Keratinocyte (primary cell): ENCODE data around the gene TTC24. TPM values are rescaled to one million over a fixed set of nuclear protein-coding genes. Genes with fewer than 3 reads are reported as not detected.
A peak's percentile ranks its signal among the peaks of the same experiment; 100 is the strongest.

Experiments used
- DNase-seq: peaks from one replicate; pipeline ENCODE4 v3.0.0-alpha.2; 2011; ENCODE audit warnings: low read depth, missing footprints, low spot score
- FAIRE-seq: peaks from 2 replicates; lab custom pipeline; 2011; peaks lifted over from hg19 to GRCh38; lab: Jason Lieb, UNC
- H2AFZ ChIP-seq: 2 replicates; pipeline ENCODE4 v1.6.0; 2012; ENCODE audit warnings: low read length, control low read depth, inconsistent platforms; ENCODE audit not compliant: control insufficient read depth
- H3K27ac ChIP-seq: 2 replicates; pipeline ENCODE4 v1.5.1; 2011; ENCODE audit warnings: low read length; ENCODE audit not compliant: control insufficient read depth, insufficient read depth
- H3K27me3 ChIP-seq: 3 replicates; pipeline ENCODE4 v1.6.0; 2011; ENCODE audit warnings: low read length; ENCODE audit not compliant: control insufficient read depth, insufficient read depth; ENCODE audit errors: extremely low read depth
- H3K36me3 ChIP-seq, 2 experiments: 2 replicates in 1 of 2; 3 replicates in 1 of 2; pipeline ENCODE4 v1.5.1; 2011; ENCODE audit warnings: low read length in 2 of 2, mild to moderate bottlenecking in 1 of 2; ENCODE audit not compliant: control insufficient read depth in 2 of 2, insufficient read depth in 2 of 2; ENCODE audit errors: extremely low read depth in 1 of 2
- H3K4me1 ChIP-seq: 3 replicates; pipeline ENCODE4 v1.5.1; 2011; ENCODE audit warnings: low read length; ENCODE audit not compliant: control insufficient read depth, insufficient read depth; ENCODE audit errors: extremely low read depth
- H3K4me2 ChIP-seq: 3 replicates; pipeline ENCODE4 v1.6.0; 2011; ENCODE audit warnings: low read depth, low read length; ENCODE audit not compliant: control insufficient read depth, insufficient read depth; ENCODE audit errors: extremely low read depth
- H3K4me3 ChIP-seq, 3 experiments: fragments of 200-600 bp in 1 of 3; sonication (generic) in 1 of 3; 2 replicates in 2 of 3; 3 replicates in 1 of 3; pipeline ENCODE4 v1.5.1; 2011 to 2016; ENCODE audit warnings: low read length in 3 of 3, mild to moderate bottlenecking in 3 of 3, control low read depth in 2 of 3, inconsistent platforms in 1 of 3, low read depth in 1 of 3, mixed read lengths in 1 of 3, mixed run types in 1 of 3, moderate library complexity in 1 of 3; ENCODE audit not compliant: control insufficient read depth in 2 of 3, insufficient read depth in 2 of 3; ENCODE audit errors: extremely low read depth in 1 of 3
- H3K79me2 ChIP-seq: 2 replicates; pipeline ENCODE4 v1.6.0; 2012; ENCODE audit warnings: low read length; ENCODE audit not compliant: control insufficient read depth, insufficient read depth
- H3K9ac ChIP-seq: 3 replicates; pipeline ENCODE4 v1.6.0; 2011; ENCODE audit warnings: low read length; ENCODE audit not compliant: control insufficient read depth, insufficient read depth; ENCODE audit errors: extremely low read depth
- H3K9me1 ChIP-seq: 3 replicates; pipeline ENCODE4 v1.6.0; 2011; ENCODE audit warnings: low read length; ENCODE audit not compliant: control insufficient read depth, insufficient read depth; ENCODE audit errors: extremely low read depth
- H3K9me3 ChIP-seq: 2 replicates; pipeline ENCODE4 v1.5.1; 2012; ENCODE audit warnings: low read depth, low read length; ENCODE audit not compliant: control insufficient read depth
- H4K20me1 ChIP-seq: 3 replicates; pipeline ENCODE4 v1.6.0; 2011; ENCODE audit warnings: low read length; ENCODE audit not compliant: control insufficient read depth, insufficient read depth; ENCODE audit errors: extremely low read depth
- CTCF ChIP-seq, 3 experiments: IDR thresholded peaks in 1 of 3; conservative IDR thresholded peaks in 1 of 3; optimal IDR thresholded peaks in 1 of 3; 2 replicates in 2 of 3; 3 replicates in 1 of 3; pipeline versions ENCODE3 to v1.5.1; 2011; ENCODE audit warnings: low read length in 3 of 3, mild to moderate bottlenecking in 3 of 3, moderate library complexity in 2 of 3, control low read depth in 1 of 3, inconsistent platforms in 1 of 3; ENCODE audit not compliant: insufficient read depth in 2 of 3; ENCODE audit errors: extremely low read depth in 1 of 3
- EZH2 ChIP-seq: IDR thresholded peaks from one replicate; pipeline ENCODE4 v1.6.1; 2012; ENCODE audit warnings: inconsistent platforms, mild to moderate bottlenecking, low read length, moderate library complexity
- dilution Hi-C: fragments of 300-500 bp; cut with MboI; formaldehyde crosslinking; loops from one replicate; pipeline ENCODE4 v1.7.0; 2020; ENCODE audit warnings: low sequenced_read_pairs; ENCODE audit not compliant: extremely low pct_ligation_motif_present
- polyA plus RNA-seq, 5 experiments: library from polyadenylated mRNA; depleted of rRNA in 3 of 5; stranded (reverse) in 3 of 5; stranded (forward) in 1 of 5; unstranded in 1 of 5; fragments of >200 nt; gene quantifications; 1 replicate in 1 of 5; 2 replicates in 3 of 5; 3 replicates in 1 of 5; pipeline versions ENCODE4 v1.2.1 to v1.2.3, GENCODE V29; 2011 to 2012; ENCODE audit warnings: missing spikeins in 2 of 5, low read depth in 1 of 5, low replicate concordance in 1 of 5

Gene TTC24
- polyA plus RNA-seq, 1 donor (not counting 4 experiments of a cell fraction or from before 2014, with no cell fraction given): not detected

GRCh38 chr1:156566436-156566835 lies 13.1 kb upstream of the TTC24 start:
- Histone ChIP-seq H3K36me3 (peaks cover 0 to 25% of the 10 kb centered on the region in 2 experiments), H3K79me2 (peaks cover 15% of the 10 kb centered on the region), H3K27me3 (no peaks in the 10 kb centered on the region), H3K9me1 (no peaks in the 10 kb centered on the region), H3K9me3 (no peaks in the 10 kb centered on the region), H3K4me2 (no peak overlapping the region), H4K20me1 (no peaks in the 10 kb centered on the region), H3K4me1 (peaks cover 9% of the 10 kb centered on the region), H3K27ac (no peak overlapping the region), H3K9ac (no peak overlapping the region), H2AFZ (no peak overlapping the region), H3K4me3 (no peak overlapping the region)
- dilution Hi-C loops: no loop called here
- FAIRE-seq: no peak
- no peak for DNase-seq
- TF ChIP-seq EZH2 (no peak), CTCF (optimal IDR thresholded peaks at IDR 0.05 in 1 of 3, IDR thresholded peaks at IDR 0.05 in 1 of 3, conservative IDR thresholded peaks at IDR 0.05 in 1 of 3; ENCODE audit: extremely low read depth in 1 of 3, insufficient read depth in 2 of 3, low read length in 3 of 3) (no peak)

GRCh38 chr1:156571261-156571852 lies 8.2 kb upstream of the TTC24 start:
- Histone ChIP-seq H3K4me3 (peak overlapping the region; percentile 56 to 87 (median 74)), H2AFZ (peak overlapping the region; percentile 53)
- no peak for FAIRE-seq

More at GRCh38 chr1:156571261-156571852, 8.2 kb upstream of the TTC24 start:
- Histone ChIP-seq H3K27me3 (no peaks in the 10 kb centered on the region), H3K9me1 (no peaks in the 10 kb centered on the region), H3K9ac (peak overlapping the region; percentile 84), H3K36me3 (peaks cover 0 to 6% of the 10 kb centered on the region in 2 experiments), H3K9me3 (no peaks in the 10 kb centered on the region), H4K20me1 (no peaks in the 10 kb centered on the region), H3K4me2 (peak overlapping the region; percentile 98), H3K79me2 (peaks cover 20% of the 10 kb centered on the region), H3K27ac (peak overlapping the region; percentile 88), H3K4me1 (peaks cover 19% of the 10 kb centered on the region)
- dilution Hi-C loops: no loop called here
- no peak for DNase-seq
- TF ChIP-seq CTCF (optimal IDR thresholded peaks at IDR 0.05 in 1 of 3, IDR thresholded peaks at IDR 0.05 in 1 of 3, conservative IDR thresholded peaks at IDR 0.05 in 1 of 3; ENCODE audit: extremely low read depth in 1 of 3, insufficient read depth in 2 of 3, low read length in 3 of 3) (no peak), EZH2 (no peak)
